WI38 (cell line): Measurements from ENCODE around the gene ERBB4.

Experiments
- H3K4me3 ChIP-seq: 2 replicates; pipeline ENCODE4 v1.5.1; 2011; ENCODE audit warnings: low read depth, mild to moderate bottlenecking, control low read depth, low read length
- CTCF ChIP-seq: IDR thresholded peaks from 2 replicates; pipeline ENCODE4 v1.5.1; 2012; ENCODE audit warnings: low read depth, mild to moderate bottlenecking, control low read depth, low read length

ERBB4 gene

GRCh38 chr2:211762479-211762878, 776.1 kb downstream of the ERBB4 start:
- H3K4me3 ChIP-seq: no peak overlapping the region
- no peak for TF ChIP-seq CTCF

DNA sequence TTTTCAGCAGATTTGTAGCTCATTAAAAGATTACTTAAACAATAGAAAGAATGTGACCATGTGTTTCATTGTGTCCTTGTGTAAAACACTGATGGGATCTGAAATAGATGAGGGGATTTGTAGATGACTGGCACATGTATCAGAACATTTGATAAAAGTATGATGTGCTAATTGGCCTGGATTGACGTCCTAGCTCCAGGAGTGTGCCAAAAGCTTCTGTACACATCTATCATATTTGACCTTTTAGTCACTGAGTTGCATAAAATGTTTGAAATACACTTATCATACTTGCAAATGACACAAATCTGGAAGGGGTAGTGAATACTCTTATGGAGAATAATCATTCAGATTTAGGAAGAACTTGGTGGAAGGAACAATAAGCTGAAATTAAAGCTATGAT, 778.5 kb downstream of the ERBB4 start:
- no peak overlapping the region for H3K4me3 ChIP-seq

GRCh38 chr2:211756266-211756665, 782.3 kb downstream of the ERBB4 start:
- H3K4me3 ChIP-seq: no peak overlapping the region
- TF ChIP-seq CTCF: no peak

More for the DNA sequence above, 778.5 kb downstream of the ERBB4 start:
- no peak for TF ChIP-seq CTCF

DNA sequence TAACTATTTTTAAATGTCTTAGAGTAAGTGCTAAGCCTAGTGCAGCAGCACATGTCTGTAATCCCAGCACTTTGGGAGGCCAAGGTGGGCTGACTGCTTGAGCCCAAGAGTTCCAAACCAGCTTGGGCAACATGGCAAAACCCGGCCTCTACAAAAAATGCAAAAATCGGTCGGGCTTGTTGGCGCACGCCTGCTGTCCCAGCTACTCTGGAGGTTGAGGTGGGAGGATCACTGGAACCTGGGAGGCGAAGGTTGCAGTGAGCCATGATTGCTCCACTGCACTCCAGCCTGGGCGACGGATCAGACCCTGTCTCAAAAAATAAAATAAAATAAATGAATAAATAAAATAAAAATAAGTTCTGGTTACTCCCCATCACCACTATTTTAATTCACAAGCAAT, 783.4 kb downstream of the ERBB4 start:
- no peak for TF ChIP-seq CTCF
- H3K4me3 ChIP-seq: no peak overlapping the region

GRCh38 chr2:211751848-211752247, 786.8 kb downstream of the ERBB4 start:
- TF ChIP-seq CTCF: no peak
- H3K4me3 ChIP-seq: no peak overlapping the region

GRCh38 chr2:211748339-211748738, 790.3 kb downstream of the ERBB4 start:
- TF ChIP-seq CTCF: no peak
- no peak overlapping the region for H3K4me3 ChIP-seq

- TF ChIP-seq CTCF: 0 out of 2 replicates have a peak, but pooled peaks have one; percentile 30
- H3K4me3 ChIP-seq: no peak overlapping the region
Measured at GRCh38 chr2:211745295-211746097, 793.1 kb downstream of the ERBB4 start.
